ENCODE data around the gene DPH1.

Gene DPH1

GRCh38 chr17:2041561-2042389 lies 11.8 kb downstream of the DPH1 start, which contains the start of gene OVCA2:
Gene OVCA2, plus strand, starts transcription at chr17:2042022. Its CDS starts 26 bp downstream, at chr17:2042048.
- peak; percentile 91 for DNase-seq (ENCODE audit: low read depth)
- peak; percentile 28 for TF ChIP-seq CTCF (conservative IDR thresholded peaks at IDR 0.05; ENCODE audit: control insufficient read depth, insufficient read depth, low read depth, low read length)
- peak within 1 kb of the TSS; percentile 90 for H3K4me3 ChIP-seq (ENCODE audit: control insufficient read depth, low read depth, low read length)

GRCh38 chr17:2042390-2042847 lies 12.5 kb downstream of the DPH1 start:
- peak; percentile 41 for DNase-seq (ENCODE audit: low read depth)
- peak overlapping the region; percentile 90 for H3K4me3 ChIP-seq (ENCODE audit: control insufficient read depth, low read depth, low read length)
- TF ChIP-seq CTCF (conservative IDR thresholded peaks at IDR 0.05; ENCODE audit: control insufficient read depth, insufficient read depth, low read depth, low read length): peak; percentile 31

GRCh38 chr17:2042933-2043332 lies 13.0 kb downstream of the DPH1 start:
- TF ChIP-seq CTCF (conservative IDR thresholded peaks at IDR 0.05; ENCODE audit: control insufficient read depth, insufficient read depth, low read depth, low read length): peak; percentile 1
- no peak for DNase-seq (ENCODE audit: low read depth)
- H3K4me3 ChIP-seq (ENCODE audit: control insufficient read depth, low read depth, low read length): peak overlapping the region; percentile 90

GRCh38 chr17:2043785-2044184 lies 13.8 kb downstream of the DPH1 start:
- peak; percentile 82 for DNase-seq (ENCODE audit: low read depth)
- no peak for TF ChIP-seq CTCF (conservative IDR thresholded peaks at IDR 0.05; ENCODE audit: control insufficient read depth, insufficient read depth, low read depth, low read length)
- no peak overlapping the region for H3K4me3 ChIP-seq (ENCODE audit: control insufficient read depth, low read depth, low read length)

- no peak for TF ChIP-seq CTCF (conservative IDR thresholded peaks at IDR 0.05; ENCODE audit: control insufficient read depth, insufficient read depth, low read depth, low read length)
- no peak overlapping the region for H3K4me3 ChIP-seq (ENCODE audit: control insufficient read depth, low read depth, low read length)
- DNase-seq (ENCODE audit: low read depth): no peak
Observed at GRCh38 chr17:2044263-2044894, 14.4 kb downstream of the DPH1 start.

GRCh38 chr17:2047590-2047989 lies 17.6 kb downstream of the DPH1 start:
- no peak for DNase-seq (ENCODE audit: low read depth)
- no peak overlapping the region for H3K4me3 ChIP-seq (ENCODE audit: control insufficient read depth, low read depth, low read length)
- no peak for TF ChIP-seq CTCF (conservative IDR thresholded peaks at IDR 0.05; ENCODE audit: control insufficient read depth, insufficient read depth, low read depth, low read length)
